GM12891 (cell line): Measurements from ENCODE around the gene IMPG1.

ENCODE experiments used
- DNase-seq: peaks from one replicate; pipeline ENCODE4 v3.0.0; 2011; ENCODE audit warnings: low spot score; ENCODE audit not compliant: insufficient read length
- FAIRE-seq: peaks from 2 replicates; lab custom pipeline; 2011; peaks lifted over from hg19 to GRCh38; lab: Jason Lieb, UNC
- PAX5 ChIP-seq: IDR thresholded peaks from 2 replicates; pipeline ENCODE4 v1.6.1; 2011; ENCODE audit warnings: low read length, moderate library complexity, mild to moderate bottlenecking; ENCODE audit not compliant: insufficient read depth, severe bottlenecking
- POLR2A ChIP-seq: IDR thresholded peaks from 2 replicates; pipeline ENCODE4 v1.6.1; 2011; ENCODE audit warnings: low read depth, low read length, control low read depth
- POLR2AphosphoS5 ChIP-seq: IDR thresholded peaks from 2 replicates; pipeline ENCODE4 v1.6.1; 2011; ENCODE audit warnings: low read depth, low read length, control low read depth
- POU2F2 ChIP-seq: IDR thresholded peaks from 2 replicates; pipeline ENCODE4 v1.6.1; 2011; ENCODE audit warnings: low read depth, mild to moderate bottlenecking, control low read depth, low read length, moderate library complexity
- SPI1 ChIP-seq: IDR thresholded peaks from 2 replicates; pipeline ENCODE4 v1.6.1; 2011; ENCODE audit warnings: low read depth, low read length, control low read depth
- TAF1 ChIP-seq: IDR thresholded peaks from 2 replicates; pipeline ENCODE4 v1.6.1; 2011; ENCODE audit warnings: low read depth, low read length, control low read depth

IMPG1 gene

GRCh38 chr6:76004202-76004601 is 68.3 kb downstream of the IMPG1 start:
- FAIRE-seq, result no peak
- DNase-seq, result no peak
- TF ChIP-seq SPI1 (no peak), PAX5 (no peak), POU2F2 (no peak), POLR2A (no peak), POLR2AphosphoS5 (no peak), TAF1 (no peak)

- TF ChIP-seq POU2F2, result no peak
- TF ChIP-seq PAX5, result no peak
- no peak for TF ChIP-seq POLR2A
- no peak for TF ChIP-seq POLR2AphosphoS5
- TF ChIP-seq TAF1, result no peak
- no peak for TF ChIP-seq SPI1
- FAIRE-seq (no peak), DNase-seq (no peak)
Measured at GRCh38 chr6:76003686-76004085, 68.8 kb downstream of the IMPG1 start.

GRCh38 chr6:76003113-76003512 is 69.3 kb downstream of the IMPG1 start:
- FAIRE-seq (no peak), DNase-seq (no peak)
- no peak for TF ChIP-seq POLR2A
- TF ChIP-seq SPI1, result no peak
- TF ChIP-seq TAF1, result no peak
- no peak for TF ChIP-seq POU2F2
- TF ChIP-seq POLR2AphosphoS5, result no peak
- no peak for TF ChIP-seq PAX5

- FAIRE-seq (no peak), DNase-seq (no peak)
- TF ChIP-seq SPI1 (no peak), PAX5 (no peak), POU2F2 (no peak), POLR2A (no peak)
Measured at GRCh38 chr6:76000629-76001028, 71.8 kb downstream of the IMPG1 start.

- no peak for FAIRE-seq
- no peak for DNase-seq
- TF ChIP-seq POLR2AphosphoS5 (no peak), POU2F2 (no peak), SPI1 (no peak), PAX5 (no peak)
Measured at GRCh38 chr6:75997696-75998095, 74.8 kb downstream of the IMPG1 start.

- no peak for FAIRE-seq
- no peak for TF ChIP-seq POLR2A
- no peak for TF ChIP-seq POLR2AphosphoS5
- no peak for TF ChIP-seq POU2F2
- no peak for TF ChIP-seq TAF1
- no peak for TF ChIP-seq PAX5
- TF ChIP-seq SPI1, result no peak
- no peak for DNase-seq
Measured at GRCh38 chr6:75993236-75994162, 79.0 kb downstream of the IMPG1 start.

- DNase-seq (no peak), FAIRE-seq (no peak)
- TF ChIP-seq SPI1 (no peak), POLR2AphosphoS5 (no peak), POU2F2 (no peak), POLR2A (no peak), TAF1 (no peak), PAX5 (no peak)
Measured at GRCh38 chr6:75991941-75992340, 80.5 kb downstream of the IMPG1 start.

- DNase-seq, result no peak
- TF ChIP-seq POLR2AphosphoS5 (no peak), TAF1 (no peak), POLR2A (no peak), SPI1 (no peak), POU2F2 (no peak), PAX5 (no peak)
- FAIRE-seq, result no peak
Measured at GRCh38 chr6:75986935-75987334, 85.5 kb downstream of the IMPG1 start.

GRCh38 chr6:75975904-75976303 is 96.6 kb downstream of the IMPG1 start:
- FAIRE-seq (no peak), DNase-seq (no peak)
- TF ChIP-seq SPI1, result no peak
- no peak for TF ChIP-seq PAX5
- no peak for TF ChIP-seq POLR2A

GRCh38 chr6:75970093-75970492 is 102.4 kb downstream of the IMPG1 start:
- no peak for FAIRE-seq
- DNase-seq, result no peak
- TF ChIP-seq PAX5 (no peak), TAF1 (no peak), POLR2A (no peak), SPI1 (no peak), POU2F2 (no peak), POLR2AphosphoS5 (no peak)

GRCh38 chr6:75968143-75968542 is 104.3 kb downstream of the IMPG1 start:
- FAIRE-seq (no peak), DNase-seq (no peak)
- TF ChIP-seq SPI1 (no peak), TAF1 (no peak), PAX5 (no peak), POU2F2 (no peak), POLR2A (no peak)
